Fibroblast of skin of left quadriceps (primary cell): ENCODE measurements around the gene MAD2L2.
A peak's percentile ranks its signal among the peaks of the same experiment; 100 is the strongest.

Experiments used
- DNase-seq, 2 experiments: peaks; one replicate each; pipeline ENCODE4 v3.0.0-alpha.2; 2013; ENCODE audit warnings: low read depth in 2 of 2

Gene MAD2L2

DNA sequence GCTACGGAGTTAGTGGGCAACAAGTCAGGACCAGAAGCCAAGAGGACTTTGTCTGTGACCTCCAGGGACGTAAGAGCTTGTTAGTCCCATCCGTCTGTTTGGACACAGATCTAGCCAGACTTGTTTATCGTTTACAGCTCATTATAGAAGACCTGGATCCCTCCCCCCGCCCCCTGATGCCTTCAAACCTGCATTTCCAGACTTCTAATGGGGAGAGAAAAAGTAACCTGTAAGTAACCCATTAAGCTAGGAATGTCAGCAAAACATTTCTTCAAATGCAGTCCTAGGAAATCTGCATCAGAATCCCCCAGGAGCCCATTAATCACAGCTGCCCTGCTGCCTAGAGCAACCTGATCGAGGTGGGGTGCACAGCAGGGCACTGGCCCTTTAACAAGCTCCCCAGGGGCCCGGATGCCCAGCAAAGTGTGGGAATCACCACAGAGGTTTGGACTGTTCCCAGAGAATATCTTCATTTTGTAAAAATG, 1.4 kb upstream of the MAD2L2 start:
- DNase-seq = no peak

GRCh38 chr1:11680270-11681070, 478 bp downstream of the MAD2L2 start:
- DNase-seq = peak in 1 of 2 experiments; percentile 11

DNA sequence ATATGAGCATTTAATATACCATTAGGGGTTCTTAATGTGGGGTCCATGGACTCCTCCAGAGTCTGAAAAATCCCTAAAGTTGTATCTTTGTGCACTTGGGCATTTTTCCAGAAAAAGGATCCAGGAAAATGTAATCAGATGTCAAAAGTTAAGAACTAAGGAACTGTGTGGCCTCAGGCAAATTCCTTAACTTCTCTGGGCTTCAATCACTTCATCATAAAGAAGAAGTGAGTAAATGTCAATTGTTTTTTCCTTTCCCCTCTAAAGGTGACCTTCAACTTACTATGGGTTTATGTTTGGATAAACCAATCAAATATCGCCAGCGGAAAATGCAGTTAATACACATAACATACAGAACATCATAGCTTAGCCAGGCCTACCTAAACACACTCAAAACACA, 2.5 kb downstream of the MAD2L2 start:
- DNase-seq = no peak

DNA sequence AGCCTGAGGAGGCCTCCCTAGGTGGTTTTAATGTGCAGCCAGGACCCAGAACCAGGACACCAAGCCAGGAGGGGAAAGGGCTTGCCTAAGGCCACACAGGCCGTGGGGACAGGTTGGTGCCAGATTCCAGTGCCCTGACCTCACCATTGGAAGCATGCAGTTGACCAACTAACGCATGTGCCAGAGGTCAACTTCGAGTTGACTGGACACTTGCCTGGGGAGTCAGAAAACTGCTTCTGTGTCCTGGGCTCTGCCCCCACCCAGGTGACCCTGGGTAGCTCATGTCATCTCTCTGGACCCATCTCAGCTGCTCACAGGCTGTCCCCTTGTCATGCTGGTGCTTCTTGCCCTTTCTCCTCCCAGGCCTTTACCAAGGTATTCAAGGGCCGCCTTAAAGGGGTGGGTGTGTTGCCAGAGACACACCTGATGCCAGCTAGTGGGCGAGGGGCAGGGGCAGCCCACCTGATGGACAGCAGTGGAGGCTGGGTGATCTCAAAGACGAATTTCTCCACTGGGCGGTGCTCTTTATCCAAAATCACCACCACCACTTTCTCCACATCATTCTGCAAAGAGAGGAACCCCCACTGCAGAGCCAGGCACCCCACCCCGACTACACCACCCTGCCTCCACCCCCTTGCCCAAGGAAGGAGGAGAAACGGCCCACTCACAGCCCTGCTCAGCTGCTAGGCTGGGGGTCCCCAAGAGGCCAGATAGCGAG, 4.4 kb downstream of the MAD2L2 start:
- DNase-seq = no peak

- DNase-seq = no peak
Observed at GRCh38 chr1:11675325-11675724, 5.6 kb downstream of the MAD2L2 start.

- DNase-seq = no peak
Observed at GRCh38 chr1:11674488-11674887, 6.5 kb downstream of the MAD2L2 start.

GRCh38 chr1:11673089-11673769, 7.7 kb downstream of the MAD2L2 start:
- DNase-seq = no peak

DNA sequence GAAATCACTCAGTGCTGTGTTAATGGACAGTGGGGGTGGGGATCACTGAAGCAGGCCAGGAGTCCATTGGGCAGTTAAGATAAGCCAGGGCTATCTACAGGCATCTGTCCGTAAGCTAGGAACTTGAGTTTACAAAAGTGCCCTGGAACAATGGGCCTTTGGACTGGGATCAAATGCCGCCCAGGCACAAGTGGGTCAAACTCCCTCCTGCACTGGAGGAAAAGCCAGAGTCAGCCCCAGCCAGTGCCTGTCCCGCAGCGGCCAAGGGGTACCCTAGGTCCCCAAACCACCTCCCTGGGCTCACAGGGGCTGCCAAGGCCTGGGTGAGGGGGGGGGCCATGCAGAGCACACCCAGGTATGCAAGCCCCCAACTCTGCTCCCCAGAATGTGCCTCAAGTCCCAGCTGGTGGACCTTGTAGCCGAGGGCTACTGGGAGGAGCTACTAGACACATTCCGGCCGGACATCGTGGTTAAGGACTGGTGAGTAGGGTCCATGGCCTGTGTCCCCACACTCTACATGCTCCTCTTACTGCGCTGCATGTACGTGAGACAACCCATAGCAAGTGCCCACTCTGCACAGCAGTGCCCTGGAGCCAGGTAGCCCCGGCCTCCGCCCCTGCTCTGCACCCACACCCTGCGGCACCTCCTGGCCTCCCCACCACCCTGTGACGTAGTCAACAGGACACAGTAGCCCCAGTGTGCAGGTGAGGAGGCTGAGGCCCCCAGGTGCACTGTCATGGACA, 9.2 kb downstream of the MAD2L2 start:
- DNase-seq = no peak

DNA sequence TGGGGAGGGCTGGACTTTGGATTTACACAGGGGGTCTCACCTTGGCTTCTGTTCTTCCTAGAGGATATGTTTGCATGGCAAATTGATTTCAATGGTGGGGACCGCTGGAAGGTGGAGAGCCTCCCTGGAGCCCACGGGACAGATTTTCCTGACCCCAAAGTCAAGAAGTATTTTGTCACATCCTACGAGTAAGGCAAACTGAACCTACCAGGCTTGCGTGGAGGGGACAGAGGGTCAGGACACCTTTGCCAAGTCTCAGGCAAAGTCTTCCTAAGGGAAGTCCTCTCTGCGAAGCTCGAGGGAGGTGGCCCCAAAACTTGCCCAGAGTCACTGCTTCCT, 9.8 kb downstream of the MAD2L2 start:
- DNase-seq = no peak

DNA sequence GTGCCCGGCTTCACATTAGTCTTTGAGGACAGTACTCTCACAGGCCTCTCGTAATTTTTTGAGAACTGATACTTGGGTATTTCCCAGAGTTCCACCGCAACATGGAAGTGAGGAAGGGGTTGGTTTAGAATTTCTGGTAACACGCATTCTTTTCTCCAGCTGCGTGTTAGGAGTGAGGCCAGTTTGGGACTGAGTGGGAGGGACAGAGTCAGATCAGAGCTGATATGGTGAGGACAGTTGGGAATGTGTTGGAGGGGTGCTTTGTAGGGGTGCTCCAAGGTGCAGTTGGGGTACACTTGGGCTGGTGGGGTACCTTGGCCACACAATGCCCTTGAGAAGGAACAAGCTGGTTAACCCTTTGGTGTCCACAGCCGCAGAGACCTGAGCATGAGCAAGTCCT, 10.2 kb downstream of the MAD2L2 start:
- DNase-seq = no peak

- no peak for DNase-seq
Observed at GRCh38 chr1:11668516-11668915, 12.4 kb downstream of the MAD2L2 start.

GRCh38 chr1:11664336-11665065, 16.4 kb downstream of the MAD2L2 start:
- DNase-seq = no peak

DNA sequence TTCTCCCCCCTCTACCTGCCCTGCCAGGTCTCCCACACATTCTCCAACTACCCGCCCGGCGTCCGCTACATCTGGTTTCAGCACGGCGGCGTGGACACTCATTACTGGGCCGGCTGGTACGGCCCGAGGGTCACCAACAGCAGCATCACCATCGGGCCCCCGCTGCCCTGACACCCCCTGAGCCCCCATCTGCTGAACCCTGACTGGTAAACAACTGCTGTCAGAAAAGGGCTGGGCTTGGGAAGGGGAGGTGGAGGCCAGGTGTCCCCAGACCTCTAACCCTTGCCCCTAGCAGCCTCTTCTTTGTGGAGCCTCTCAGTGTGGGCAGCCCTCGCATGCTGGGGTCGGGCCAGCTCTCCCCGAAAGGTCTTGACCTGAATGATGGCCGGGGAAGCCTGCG, 19.8 kb downstream of the MAD2L2 start:
- DNase-seq = no peak

DNA sequence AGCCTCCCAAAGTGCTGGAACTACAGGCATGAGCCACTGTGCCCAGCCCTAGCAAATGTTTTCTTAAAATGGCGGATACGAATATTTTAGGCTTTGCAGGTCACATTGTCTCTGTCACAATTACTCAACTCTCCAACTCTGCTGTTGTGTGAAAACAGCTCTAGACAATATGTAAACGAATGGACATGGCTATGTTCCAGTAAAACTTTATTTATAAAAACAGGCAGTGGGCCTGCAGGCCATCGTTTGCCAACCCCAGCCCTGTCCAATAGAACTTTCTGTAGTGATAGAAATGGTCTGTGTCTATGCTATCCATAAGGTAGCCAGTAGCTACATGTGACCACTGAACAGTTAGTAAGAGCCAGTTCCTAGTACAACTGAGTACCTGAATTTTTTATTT, 21.2 kb downstream of the MAD2L2 start:
- DNase-seq = no peak

DNA sequence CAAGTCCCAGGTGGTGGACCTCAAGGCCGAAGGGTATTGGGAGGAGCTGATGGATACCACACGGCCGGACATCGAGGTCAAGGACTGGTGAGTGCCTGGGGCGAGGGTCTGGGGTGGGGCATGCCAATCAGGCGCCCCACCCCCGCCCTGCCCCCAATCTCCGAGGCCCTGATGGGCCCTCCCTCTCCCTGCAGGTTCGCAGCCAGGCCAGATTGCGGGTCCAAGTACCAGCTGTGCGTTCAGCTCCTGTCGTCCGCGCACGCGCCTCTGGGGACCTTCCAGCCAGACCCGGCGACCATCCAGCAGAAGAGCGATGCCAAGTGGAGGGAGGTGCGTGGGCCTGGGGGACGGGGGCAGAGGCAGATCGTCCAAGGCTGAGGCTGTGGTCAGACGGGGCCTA, 22.4 kb downstream of the MAD2L2 start:
- no peak for DNase-seq

DNA sequence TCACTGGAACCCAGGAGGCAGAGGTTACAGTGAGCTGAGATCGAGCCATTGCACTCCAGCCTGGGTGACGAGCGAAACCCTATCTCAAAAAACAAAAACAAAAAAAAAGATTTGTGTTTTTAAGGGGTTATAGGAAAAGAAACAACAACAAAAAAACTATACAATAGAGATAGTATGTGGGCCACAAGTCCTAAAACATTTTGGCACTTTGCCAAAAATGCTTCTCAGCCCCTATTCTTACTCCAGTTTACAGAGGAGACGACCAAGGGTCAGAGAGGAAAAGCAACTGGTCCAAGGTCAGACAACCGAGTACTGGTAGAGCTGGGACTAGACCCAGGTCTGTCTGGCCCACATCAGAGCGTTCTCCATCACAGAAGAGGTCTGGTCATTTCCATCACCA, 23.3 kb downstream of the MAD2L2 start:
- no peak for DNase-seq

- no peak for DNase-seq
Observed at GRCh38 chr1:11654939-11655808, 25.8 kb downstream of the MAD2L2 start.

GRCh38 chr1:11654137-11654938, 26.6 kb downstream of the MAD2L2 start, which contains the start of the genes FBXO2 and FBXO44:
TSS of gene FBXO2 (minus strand) at chr1:11654429. CDS start at chr1:11654340, 89 bp downstream.
TSS of gene FBXO44 (plus strand) at chr1:11654877. CDS start at chr1:11655836, 959 bp downstream.
- no peak for DNase-seq

- no peak for DNase-seq
Observed at GRCh38 chr1:11653861-11654136, 27.1 kb downstream of the MAD2L2 start.
